ENCODE results near the gene LRMDA. TPM values are rescaled to one million over a fixed set of nuclear protein-coding genes. Genes with fewer than 3 reads are reported as not detected.

The LRMDA gene
- polyA plus RNA-seq, 1 donor (not counting 4 experiments of a cell fraction or from before 2014, with no cell fraction given): not detected

DNA sequence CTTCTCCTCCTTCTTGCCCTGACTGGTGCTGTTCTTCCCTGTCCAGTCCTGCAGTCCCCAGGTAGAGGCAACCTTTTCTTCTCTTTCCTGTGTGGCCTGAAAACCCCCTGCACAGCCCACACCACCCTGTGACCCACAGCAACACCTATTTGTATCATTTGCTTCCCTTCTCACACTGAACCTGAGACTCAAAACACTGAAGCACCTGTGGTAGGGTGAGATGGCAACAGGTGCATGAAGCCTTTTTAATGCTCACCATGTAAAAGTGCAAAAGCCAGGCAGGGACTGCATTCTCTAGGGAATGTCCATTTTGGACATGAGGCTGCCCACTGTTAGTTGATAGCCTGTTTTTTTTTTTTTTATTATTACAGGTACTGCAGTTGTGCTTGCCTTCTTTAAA lies 71.4 kb downstream of the LRMDA start:
- Histone ChIP-seq H2AFZ (ENCODE audit: control insufficient read depth, low read length) (no peak overlapping the region), H3K4me2 (ENCODE audit: control insufficient read depth, extremely low read depth, insufficient read depth, low read depth, low read length) (no peak overlapping the region), H3K27me3 (ENCODE audit: control insufficient read depth, extremely low read depth, insufficient read depth, low read length) (no peaks in the 10 kb centered on the region), H3K36me3 (ENCODE audit: control insufficient read depth in 2 of 2, extremely low read depth in 1 of 2, insufficient read depth in 2 of 2, low read length in 2 of 2) (no peaks in the 10 kb centered on the region), H3K9ac (ENCODE audit: control insufficient read depth, extremely low read depth, insufficient read depth, low read length) (no peak overlapping the region), H3K4me3 (ENCODE audit: control insufficient read depth in 2 of 3, extremely low read depth in 1 of 3, insufficient read depth in 2 of 3, low read depth in 1 of 3, low read length in 3 of 3) (no peak overlapping the region), H3K4me1 (ENCODE audit: control insufficient read depth, extremely low read depth, insufficient read depth, low read length) (no peaks in the 10 kb centered on the region), H4K20me1 (ENCODE audit: control insufficient read depth, extremely low read depth, insufficient read depth, low read length) (no peaks in the 10 kb centered on the region), H3K9me3 (ENCODE audit: control insufficient read depth, low read depth, low read length) (no peaks in the 10 kb centered on the region), H3K27ac (ENCODE audit: control insufficient read depth, insufficient read depth, low read length) (no peak overlapping the region), H3K9me1 (ENCODE audit: control insufficient read depth, extremely low read depth, insufficient read depth, low read length) (no peaks in the 10 kb centered on the region), H3K79me2 (ENCODE audit: control insufficient read depth, insufficient read depth, low read length) (no peaks in the 10 kb centered on the region)
- FAIRE-seq (no peak), DNase-seq (ENCODE audit: low read depth, low spot score) (no peak)
- TF ChIP-seq, protein P1, sequence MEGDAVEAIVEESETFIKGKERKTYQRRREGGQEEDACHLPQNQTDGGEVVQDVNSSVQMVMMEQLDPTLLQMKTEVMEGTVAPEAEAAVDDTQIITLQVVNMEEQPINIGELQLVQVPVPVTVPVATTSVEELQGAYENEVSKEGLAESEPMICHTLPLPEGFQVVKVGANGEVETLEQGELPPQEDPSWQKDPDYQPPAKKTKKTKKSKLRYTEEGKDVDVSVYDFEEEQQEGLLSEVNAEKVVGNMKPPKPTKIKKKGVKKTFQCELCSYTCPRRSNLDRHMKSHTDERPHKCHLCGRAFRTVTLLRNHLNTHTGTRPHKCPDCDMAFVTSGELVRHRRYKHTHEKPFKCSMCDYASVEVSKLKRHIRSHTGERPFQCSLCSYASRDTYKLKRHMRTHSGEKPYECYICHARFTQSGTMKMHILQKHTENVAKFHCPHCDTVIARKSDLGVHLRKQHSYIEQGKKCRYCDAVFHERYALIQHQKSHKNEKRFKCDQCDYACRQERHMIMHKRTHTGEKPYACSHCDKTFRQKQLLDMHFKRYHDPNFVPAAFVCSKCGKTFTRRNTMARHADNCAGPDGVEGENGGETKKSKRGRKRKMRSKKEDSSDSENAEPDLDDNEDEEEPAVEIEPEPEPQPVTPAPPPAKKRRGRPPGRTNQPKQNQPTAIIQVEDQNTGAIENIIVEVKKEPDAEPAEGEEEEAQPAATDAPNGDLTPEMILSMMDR (optimal IDR thresholded peaks at IDR 0.05 in 1 of 3, IDR thresholded peaks at IDR 0.05 in 1 of 3, conservative IDR thresholded peaks at IDR 0.05 in 1 of 3; ENCODE audit: extremely low read depth in 1 of 3, insufficient read depth in 2 of 3, low read length in 3 of 3): no peak
- no peak for TF ChIP-seq EZH2 (IDR thresholded peaks at IDR 0.05; ENCODE audit: low read length)
- dilution Hi-C loops (cut with MboI; ENCODE audit: extremely low pct_ligation_motif_present, low sequenced_read_pairs): no loop called here

DNA sequence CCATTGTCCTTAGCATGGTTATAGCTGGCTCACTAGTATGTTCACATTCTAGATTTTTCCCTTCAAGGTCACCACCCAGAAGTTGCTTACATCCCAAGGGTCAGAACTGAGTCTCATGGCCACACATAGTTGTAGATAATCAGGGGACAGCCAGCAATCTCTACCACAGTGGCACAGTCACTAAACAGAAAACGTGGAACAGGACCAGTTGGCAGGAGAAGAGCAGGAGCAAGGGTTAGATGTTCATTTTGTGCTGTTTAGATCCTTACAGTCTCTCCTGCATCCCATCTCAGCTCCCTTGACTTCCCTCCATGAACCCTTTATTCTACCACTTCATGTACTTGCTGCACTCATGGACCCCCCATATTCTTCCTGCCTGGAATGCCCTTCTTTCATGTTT lies 73.9 kb downstream of the LRMDA start:
- Histone ChIP-seq H3K9me1 (ENCODE audit: control insufficient read depth, extremely low read depth, insufficient read depth, low read length) (no peaks in the 10 kb centered on the region), H3K9me3 (ENCODE audit: control insufficient read depth, low read depth, low read length) (no peaks in the 10 kb centered on the region), H2AFZ (ENCODE audit: control insufficient read depth, low read length) (no peak overlapping the region), H3K27me3 (ENCODE audit: control insufficient read depth, extremely low read depth, insufficient read depth, low read length) (no peaks in the 10 kb centered on the region), H3K27ac (ENCODE audit: control insufficient read depth, insufficient read depth, low read length) (no peak overlapping the region), H4K20me1 (ENCODE audit: control insufficient read depth, extremely low read depth, insufficient read depth, low read length) (no peaks in the 10 kb centered on the region), H3K4me2 (ENCODE audit: control insufficient read depth, extremely low read depth, insufficient read depth, low read depth, low read length) (no peak overlapping the region), H3K4me3 (ENCODE audit: control insufficient read depth in 2 of 3, extremely low read depth in 1 of 3, insufficient read depth in 2 of 3, low read depth in 1 of 3, low read length in 3 of 3) (no peak overlapping the region), H3K4me1 (ENCODE audit: control insufficient read depth, extremely low read depth, insufficient read depth, low read length) (peaks cover 10% of the 10 kb centered on the region), H3K36me3 (ENCODE audit: control insufficient read depth in 2 of 2, extremely low read depth in 1 of 2, insufficient read depth in 2 of 2, low read length in 2 of 2) (no peaks in the 10 kb centered on the region), H3K9ac (ENCODE audit: control insufficient read depth, extremely low read depth, insufficient read depth, low read length) (no peak overlapping the region), H3K79me2 (ENCODE audit: control insufficient read depth, insufficient read depth, low read length) (no peaks in the 10 kb centered on the region)
- dilution Hi-C loops (cut with MboI; ENCODE audit: extremely low pct_ligation_motif_present, low sequenced_read_pairs): no loop called here
- no peak for TF ChIP-seq EZH2 (IDR thresholded peaks at IDR 0.05; ENCODE audit: low read length)
- TF ChIP-seq, protein P1 (optimal IDR thresholded peaks at IDR 0.05 in 1 of 3, IDR thresholded peaks at IDR 0.05 in 1 of 3, conservative IDR thresholded peaks at IDR 0.05 in 1 of 3; ENCODE audit: extremely low read depth in 1 of 3, insufficient read depth in 2 of 3, low read length in 3 of 3): no peak
- FAIRE-seq: no peak
- no peak for DNase-seq (ENCODE audit: low read depth, low spot score)

Measured in keratinocyte (primary cell).